Activated T-helper 1 cell treated with anti-CD3 and anti-CD28 coated beads, Interleukin-12 subunit alpha, Interleukin-12 subunit beta, Interleukin-2, Interleukin-4 antibody, amounts not matched to agents 30 ng/mL and 10 ng/mL and 1 ng/mL, durations not matched to agents 14 hours and 24 hours and 36 hours (primary cell): ENCODE measurements around the gene PPFIA1. TPM values are rescaled to one million over a fixed set of nuclear protein-coding genes. Genes with fewer than 3 reads are reported as not detected.
"Not testable (repeated sequence)": the region's sequence is repeated elsewhere in the genome, so short reads cannot be mapped to it uniquely, and the experiment has no call there.

Experiments used
- DNase-seq: peaks from one replicate; pipeline ENCODE4 v3.0.0; 2021; ENCODE audit warnings: low spot score
- H3K27ac Mint-ChIP-seq: one replicate; pipeline ENCODE4 v1.8.0; 2021; ENCODE audit warnings: mild to moderate bottlenecking, mixed read lengths
- H3K27me3 Mint-ChIP-seq: one replicate; pipeline ENCODE4 v1.8.0; 2022; ENCODE audit warnings: mild to moderate bottlenecking, moderate library complexity, mixed read lengths; ENCODE audit not compliant: insufficient read depth
- H3K36me3 Mint-ChIP-seq: one replicate; pipeline ENCODE4 v1.8.0; 2021; ENCODE audit warnings: low read depth, mixed read lengths
- H3K4me1 Mint-ChIP-seq: one replicate; pipeline ENCODE4 v1.8.0; 2021; ENCODE audit warnings: low read depth, mixed read lengths
- H3K4me3 Mint-ChIP-seq: one replicate; pipeline ENCODE4 v1.8.0; 2021; ENCODE audit warnings: mild to moderate bottlenecking, moderate library complexity, mixed read lengths
- H3K9me3 Mint-ChIP-seq: one replicate; pipeline ENCODE4 v1.8.0; 2021; ENCODE audit warnings: mixed read lengths
- intact Hi-C: fragments of 100-400 bp; cut with micrococcal nuclease; formaldehyde crosslinking; loops from one replicate; pipeline ENCODE4 v1.15.1; 2024
- total RNA-seq: library from RNA; stranded (reverse); gene quantifications from 2 replicates; pipeline ENCODE4 v1.2.3, GENCODE V29; 2022

PPFIA1 gene
- total RNA-seq, 1 donor from 2014 or later, result 56.8 TPM

DNA sequence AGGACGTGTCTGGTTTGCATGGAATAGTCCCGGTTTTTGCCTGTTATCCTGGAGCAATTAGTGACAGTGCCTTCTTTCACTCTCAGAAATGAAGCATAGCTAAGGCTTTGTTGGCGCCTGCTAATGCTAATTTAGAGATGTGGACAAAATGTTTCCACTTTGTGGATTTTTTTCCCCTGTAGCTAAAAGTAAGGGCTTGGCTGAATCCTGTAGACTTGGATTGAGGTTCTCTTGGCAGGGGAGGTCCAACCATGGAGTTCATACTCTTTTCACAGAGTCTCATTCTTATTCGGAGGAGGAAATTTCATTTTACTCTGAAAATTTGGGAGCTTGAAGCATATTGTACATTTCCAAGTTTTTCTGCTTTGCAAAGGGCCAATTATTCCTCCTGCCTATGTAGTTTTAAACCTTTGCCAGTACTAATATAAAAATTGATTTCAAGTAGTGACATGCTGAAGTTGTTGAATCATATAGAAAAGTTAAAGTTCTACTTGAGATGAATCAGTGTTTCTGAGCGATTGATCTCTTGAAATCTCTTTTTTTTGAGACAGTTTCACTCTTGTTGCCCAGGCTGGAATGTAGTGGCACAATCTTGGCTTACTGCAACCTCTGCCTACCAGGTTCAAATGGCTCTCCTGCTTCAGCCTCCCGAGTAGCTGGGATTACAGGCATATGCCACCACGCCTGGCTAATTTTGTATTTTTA is 20.0 kb downstream of the PPFIA1 start:
- Mint-ChIP-seq H3K36me3 (peaks cover 24% of the 10 kb centered on the region), H3K9me3 (no peaks in the 10 kb centered on the region), H3K4me1 (no peaks in the 10 kb centered on the region), H3K27ac (no peak overlapping the region), H3K27me3 (no peaks in the 10 kb centered on the region), H3K4me3 (no peak overlapping the region)
- intact Hi-C loops, result no loop called here
- no peak for DNase-seq

DNA sequence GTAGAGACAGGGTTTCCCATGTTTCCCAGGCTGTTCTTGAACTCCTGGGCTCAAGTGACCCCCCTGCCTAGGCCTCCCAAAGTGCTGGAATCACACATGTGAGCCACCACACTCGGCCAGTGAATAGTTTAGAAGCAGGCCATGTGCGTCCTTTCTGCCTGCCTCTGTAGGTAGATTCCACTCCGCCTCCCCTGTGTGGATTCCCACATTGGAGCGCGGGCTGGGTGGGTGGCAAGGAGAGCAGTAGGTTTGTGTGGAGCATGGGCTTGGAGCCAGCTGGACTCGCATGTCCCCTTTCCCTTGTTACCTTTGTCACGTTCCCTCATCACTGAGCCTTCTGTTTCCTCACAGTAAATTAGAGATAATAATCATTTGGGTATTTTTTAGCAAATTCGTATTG is 21.7 kb downstream of the PPFIA1 start:
- Mint-ChIP-seq H3K4me3 (no peak overlapping the region), H3K9me3 (no peaks in the 10 kb centered on the region), H3K36me3 (peaks cover 20% of the 10 kb centered on the region), H3K27me3 (no peaks in the 10 kb centered on the region), H3K27ac (no peak overlapping the region), H3K4me1 (no peaks in the 10 kb centered on the region)
- DNase-seq, result no peak
- intact Hi-C loops, result no loop called here

DNA sequence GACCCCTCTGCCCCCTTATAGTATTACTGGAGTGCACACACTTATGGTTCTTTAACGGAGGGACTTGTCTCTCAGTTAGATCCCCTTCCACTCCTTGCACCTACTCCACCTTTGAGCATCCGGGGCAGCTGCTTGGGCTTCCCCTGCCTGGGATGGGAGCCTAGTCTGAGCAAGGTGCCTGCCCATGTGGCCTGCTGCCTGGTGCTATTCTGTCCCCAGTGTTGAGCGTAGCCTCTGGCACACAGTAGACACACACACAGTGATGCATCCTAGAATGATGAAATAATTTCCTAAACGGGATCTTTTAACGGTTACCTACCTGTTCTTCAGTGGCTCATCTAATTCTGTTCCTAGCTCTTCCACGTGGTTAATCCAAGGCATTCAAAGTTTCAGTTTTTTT is 22.4 kb downstream of the PPFIA1 start:
- Mint-ChIP-seq H3K4me1 (peaks cover 2% of the 10 kb centered on the region), H3K4me3 (no peak overlapping the region), H3K9me3 (no peaks in the 10 kb centered on the region), H3K27me3 (no peaks in the 10 kb centered on the region), H3K36me3 (peaks cover 18% of the 10 kb centered on the region), H3K27ac (no peak overlapping the region)
- intact Hi-C loops, result no loop called here
- no peak for DNase-seq

DNA sequence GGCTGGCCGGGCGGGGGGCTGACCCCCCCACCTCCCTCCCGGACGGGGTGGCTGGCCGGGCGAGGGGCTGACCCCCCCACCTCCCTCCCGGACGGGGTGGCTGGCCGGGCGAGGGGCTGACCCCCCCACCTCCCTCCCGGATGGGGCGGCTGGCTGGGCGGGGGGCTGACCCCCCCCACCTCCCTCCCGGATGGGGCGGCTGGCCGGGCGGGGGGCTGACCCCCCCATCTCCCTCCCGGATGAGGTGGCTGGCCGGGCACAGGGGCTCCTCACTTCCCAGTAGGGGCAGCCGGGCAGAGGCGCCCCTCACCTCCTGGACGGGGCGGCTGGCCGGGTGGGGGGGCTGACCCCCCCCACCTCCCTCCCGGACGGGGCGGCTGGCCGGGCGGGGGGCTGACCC is 24.7 kb downstream of the PPFIA1 start:
- DNase-seq, H3K4me3 Mint-ChIP-seq, H3K4me1 Mint-ChIP-seq, H3K27ac Mint-ChIP-seq, H3K9me3 Mint-ChIP-seq, intact Hi-C loops, H3K27me3 Mint-ChIP-seq: not testable (repeated sequence)
- H3K36me3 Mint-ChIP-seq, result peaks cover 24% of the 10 kb centered on the region

DNA sequence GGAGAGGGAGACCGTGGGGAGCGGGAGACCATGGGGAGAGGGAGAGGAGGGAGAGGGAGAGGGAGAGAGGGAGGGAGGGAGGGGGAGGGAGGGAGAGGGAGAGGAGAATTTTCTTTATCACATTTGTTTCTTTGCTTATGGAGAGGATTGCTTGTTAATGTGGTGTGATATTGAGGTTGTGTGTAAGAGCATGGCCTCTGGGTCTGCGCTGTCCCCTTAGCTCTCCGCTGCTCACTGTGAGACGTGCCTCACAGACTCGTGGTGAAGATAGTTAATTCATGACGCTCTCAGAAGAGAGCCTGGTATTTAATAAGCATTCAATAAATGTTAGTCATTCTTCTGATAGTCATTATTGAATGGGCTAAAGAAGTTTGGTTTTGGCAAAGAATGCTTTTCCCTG is 26.2 kb downstream of the PPFIA1 start:
- DNase-seq, result no peak
- intact Hi-C loops, result no loop called here
- Mint-ChIP-seq H3K4me3 (no peak overlapping the region), H3K27me3 (no peaks in the 10 kb centered on the region), H3K4me1 (peaks cover 5% of the 10 kb centered on the region), H3K36me3 (peaks cover 22% of the 10 kb centered on the region), H3K9me3 (no peaks in the 10 kb centered on the region), H3K27ac (no peak overlapping the region)

DNA sequence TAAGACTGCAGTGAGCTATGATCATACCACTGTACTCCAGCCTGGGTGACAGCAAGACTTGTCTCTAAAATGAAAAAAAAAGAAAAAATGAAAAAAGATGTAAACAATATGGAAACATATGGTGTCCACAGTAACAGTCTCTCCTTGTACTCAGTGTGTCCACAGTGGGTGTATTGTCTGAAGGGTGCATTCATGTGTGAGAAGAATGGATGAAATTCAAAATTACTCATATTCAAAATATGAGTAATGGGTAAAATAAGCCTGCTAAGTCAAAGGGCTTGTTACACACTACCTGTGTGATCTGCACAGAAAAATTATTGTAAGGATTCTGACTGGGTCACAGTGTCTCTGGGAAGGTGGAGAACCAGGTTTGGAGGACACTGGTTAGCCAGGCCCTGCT is 26.9 kb downstream of the PPFIA1 start:
- intact Hi-C loops, result no loop called here
- Mint-ChIP-seq H3K27me3 (no peaks in the 10 kb centered on the region), H3K4me3 (no peak overlapping the region), H3K27ac (peak overlapping the region; percentile 36), H3K4me1 (peaks cover 5% of the 10 kb centered on the region), H3K36me3 (peaks cover 22% of the 10 kb centered on the region), H3K9me3 (no peaks in the 10 kb centered on the region)
- no peak for DNase-seq

DNA sequence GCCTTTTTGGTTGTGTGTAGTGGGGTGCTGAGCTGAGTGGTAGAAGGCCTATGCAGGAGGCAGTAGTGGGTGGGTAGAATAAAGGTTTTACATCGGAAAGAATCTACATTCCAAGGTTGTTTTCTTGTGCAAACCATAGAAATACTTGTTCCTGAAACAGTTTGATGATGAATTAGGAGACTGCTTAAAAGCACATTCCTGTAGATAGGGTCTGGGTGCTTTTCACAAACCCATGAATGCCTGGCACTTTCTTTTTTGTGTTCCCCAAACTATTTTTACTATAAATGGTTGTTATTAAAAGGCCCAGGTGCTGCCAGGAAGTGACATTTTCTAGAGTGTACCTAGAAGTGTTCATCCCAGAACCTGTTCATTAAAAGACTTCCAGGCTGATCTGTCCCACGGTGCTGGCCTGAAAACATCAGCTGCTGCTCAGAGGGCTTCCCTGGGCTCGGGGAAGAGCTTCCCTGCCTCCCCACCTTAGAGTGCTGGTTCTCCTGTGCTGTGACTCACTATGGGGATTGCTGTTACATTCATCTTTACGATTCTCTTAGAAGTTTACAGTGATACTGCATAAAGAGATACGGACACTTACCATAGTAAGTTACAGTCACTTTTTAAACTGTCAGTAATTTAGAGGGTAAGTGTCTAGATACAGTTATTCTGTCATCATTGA is 27.9 kb downstream of the PPFIA1 start:
- Mint-ChIP-seq H3K27me3 (no peaks in the 10 kb centered on the region), H3K4me1 (peaks cover 5% of the 10 kb centered on the region), H3K36me3 (peaks cover 18% of the 10 kb centered on the region), H3K4me3 (no peak overlapping the region), H3K27ac (no peak overlapping the region), H3K9me3 (no peaks in the 10 kb centered on the region)
- intact Hi-C loops, result no loop called here
- no peak for DNase-seq

DNA sequence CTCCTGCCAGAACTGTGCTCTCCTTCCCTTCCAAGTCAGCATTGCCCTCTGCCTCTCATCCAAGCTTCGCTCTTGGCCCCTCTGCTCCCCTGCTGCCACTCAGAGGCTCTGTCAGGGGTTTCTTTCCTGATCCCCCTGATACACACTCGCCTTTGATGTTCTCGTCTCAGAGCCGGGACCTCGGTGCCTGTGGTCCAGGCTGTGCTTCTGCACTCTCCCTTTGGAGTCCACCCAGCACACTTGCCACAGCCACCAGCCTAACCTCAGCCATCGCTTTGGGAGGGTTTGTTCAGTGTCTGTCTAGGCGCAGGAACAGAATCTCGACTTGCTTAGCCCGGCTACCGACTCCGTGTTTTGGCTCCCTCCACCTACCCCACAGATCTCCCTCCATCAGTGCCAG is 29.1 kb downstream of the PPFIA1 start:
- Mint-ChIP-seq H3K27me3 (no peaks in the 10 kb centered on the region), H3K27ac (no peak overlapping the region), H3K36me3 (peaks cover 16% of the 10 kb centered on the region), H3K4me1 (peaks cover 5% of the 10 kb centered on the region), H3K4me3 (no peak overlapping the region), H3K9me3 (no peaks in the 10 kb centered on the region)
- intact Hi-C loops, result no loop called here
- DNase-seq, result no peak

DNA sequence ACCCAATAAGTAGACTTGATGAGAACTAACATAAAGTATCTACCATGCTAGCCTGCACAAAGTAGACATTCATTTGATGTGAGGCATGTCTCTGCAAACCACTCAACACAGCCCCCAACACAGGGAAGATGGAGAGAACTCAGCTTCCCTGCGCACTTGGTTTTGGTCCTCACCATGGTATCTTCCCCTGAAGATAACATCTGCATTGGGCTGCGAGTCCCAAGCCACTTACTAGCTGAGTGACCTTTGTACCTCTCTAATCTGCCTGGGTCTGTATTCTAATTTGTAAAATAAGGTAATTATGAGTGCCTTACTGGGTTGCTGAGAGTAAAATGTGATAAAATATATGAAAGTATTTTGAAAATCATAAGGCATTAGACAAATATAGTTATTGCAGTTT is 30.7 kb downstream of the PPFIA1 start:
- Mint-ChIP-seq H3K4me1 (peaks cover 5% of the 10 kb centered on the region), H3K27ac (no peak overlapping the region), H3K9me3 (no peaks in the 10 kb centered on the region), H3K36me3 (peaks cover 16% of the 10 kb centered on the region), H3K27me3 (no peaks in the 10 kb centered on the region), H3K4me3 (no peak overlapping the region)
- intact Hi-C loops, result no loop called here
- no peak for DNase-seq

DNA sequence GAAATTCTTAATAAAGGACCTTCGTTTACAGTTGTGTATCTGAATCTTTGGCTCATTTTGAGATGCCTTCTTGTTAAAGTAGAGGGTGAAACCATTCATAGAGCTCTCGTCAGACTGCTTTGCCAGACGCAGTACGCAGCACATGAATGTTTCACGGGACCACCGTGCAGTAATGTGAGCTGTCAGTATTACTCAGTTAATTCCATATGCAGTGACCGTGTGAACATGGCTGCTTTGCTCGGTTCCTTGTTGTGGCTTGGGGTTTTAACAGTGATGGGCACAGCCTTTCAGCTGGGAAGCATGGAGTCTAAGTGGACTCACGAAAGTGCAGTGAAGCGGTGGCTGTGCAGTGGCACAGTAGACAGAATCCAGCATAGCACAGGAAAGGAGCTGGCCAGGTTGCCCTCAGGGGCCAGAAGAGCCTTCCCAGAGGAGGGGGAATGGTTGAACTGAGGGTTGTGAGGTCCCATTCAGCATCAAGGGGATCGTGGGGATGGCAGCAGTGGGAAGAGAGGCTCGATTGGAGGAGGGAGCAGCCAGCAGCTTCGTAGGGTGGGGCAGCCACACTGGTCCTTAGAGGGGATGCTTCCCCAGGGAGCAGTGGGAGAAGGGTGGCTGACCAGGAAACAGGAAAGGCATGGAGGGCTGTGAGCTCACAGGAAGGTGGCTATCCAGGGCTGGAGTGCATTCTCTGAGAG is 31.4 kb downstream of the PPFIA1 start:
- no peaks in the 10 kb centered on the region for H3K27me3 Mint-ChIP-seq
- H3K4me1 Mint-ChIP-seq, result peaks cover 5% of the 10 kb centered on the region
- H3K9me3 Mint-ChIP-seq, result no peaks in the 10 kb centered on the region
- peaks cover 16% of the 10 kb centered on the region for H3K36me3 Mint-ChIP-seq
- intact Hi-C loops, result no loop called here
- no peak for DNase-seq
- H3K4me3 Mint-ChIP-seq, result no peak overlapping the region
- no peak overlapping the region for H3K27ac Mint-ChIP-seq

DNA sequence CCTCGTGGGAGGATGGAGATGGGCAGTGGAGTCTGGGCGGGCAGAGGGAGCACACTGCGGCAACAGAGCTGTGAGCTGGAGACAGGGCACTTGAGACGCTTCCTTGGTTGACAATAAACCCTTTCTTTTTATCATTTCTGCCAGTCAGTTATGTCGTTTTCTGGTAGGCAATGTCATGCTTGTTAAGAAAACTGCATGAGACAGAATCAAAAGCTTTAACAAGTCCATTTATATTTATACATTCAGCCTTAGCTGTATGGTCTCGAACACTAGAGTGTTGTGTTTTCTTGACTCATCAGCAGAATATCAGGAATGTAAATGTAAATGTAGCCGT is 31.9 kb downstream of the PPFIA1 start:
- no peaks in the 10 kb centered on the region for H3K27me3 Mint-ChIP-seq
- no peak overlapping the region for H3K27ac Mint-ChIP-seq
- no peak overlapping the region for H3K4me3 Mint-ChIP-seq
- H3K9me3 Mint-ChIP-seq, result no peaks in the 10 kb centered on the region
- no peak for DNase-seq
- H3K36me3 Mint-ChIP-seq, result peaks cover 17% of the 10 kb centered on the region
- intact Hi-C loops, result no loop called here
- H3K4me1 Mint-ChIP-seq, result peaks cover 5% of the 10 kb centered on the region

DNA sequence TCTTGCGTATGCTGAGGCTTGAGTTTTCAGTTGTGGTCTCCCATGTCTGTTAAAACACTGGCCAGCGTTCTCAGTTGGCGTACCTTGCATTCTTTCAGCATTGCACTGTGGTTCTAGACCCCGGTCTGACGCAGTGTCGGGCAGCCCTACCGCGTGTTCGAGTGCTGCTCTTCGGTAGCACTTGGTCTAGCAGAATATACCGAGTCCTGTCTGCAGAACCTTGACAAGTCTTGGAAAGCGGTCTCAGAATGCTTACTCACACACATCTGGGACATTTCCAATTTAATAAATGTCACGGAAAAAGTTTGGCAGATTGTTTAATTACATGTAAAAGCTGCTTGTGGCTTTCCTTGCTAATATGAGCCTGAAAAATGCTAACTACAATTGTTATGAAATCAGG is 32.6 kb downstream of the PPFIA1 start:
- Mint-ChIP-seq H3K4me1 (peaks cover 2% of the 10 kb centered on the region), H3K27me3 (no peaks in the 10 kb centered on the region), H3K27ac (no peak overlapping the region), H3K9me3 (no peaks in the 10 kb centered on the region), H3K36me3 (peaks cover 17% of the 10 kb centered on the region), H3K4me3 (no peak overlapping the region)
- intact Hi-C loops, result no loop called here
- DNase-seq, result no peak

DNA sequence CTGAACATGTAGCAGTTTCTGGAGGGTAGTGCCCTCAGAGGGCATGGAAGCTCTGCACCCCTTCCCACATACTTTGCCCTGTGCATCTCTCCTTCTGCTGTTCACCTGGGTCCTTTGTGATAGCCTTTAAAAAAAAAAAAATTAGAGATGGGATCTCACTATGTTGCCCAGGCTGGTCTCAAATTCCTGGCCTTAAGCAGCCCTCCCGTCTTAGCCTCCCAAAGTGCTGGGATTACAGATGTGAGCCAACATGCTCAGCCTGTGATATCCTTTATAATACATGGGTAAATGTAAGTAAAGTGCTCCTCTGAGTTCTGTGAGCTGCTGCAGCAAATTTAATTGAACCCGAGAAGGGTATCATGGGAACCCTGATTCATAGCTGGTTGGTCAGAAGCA is 33.7 kb downstream of the PPFIA1 start:
- peaks cover 11% of the 10 kb centered on the region for H3K36me3 Mint-ChIP-seq
- no peak for DNase-seq
- no peaks in the 10 kb centered on the region for H3K9me3 Mint-ChIP-seq

More for the DNA sequence above, 33.7 kb downstream of the PPFIA1 start:
- Mint-ChIP-seq H3K27me3 (no peaks in the 10 kb centered on the region), H3K4me1 (no peaks in the 10 kb centered on the region), H3K27ac (no peak overlapping the region), H3K4me3 (no peak overlapping the region)
- intact Hi-C loops, result no loop called here
